GM12878 (cell line): ENCODE measurements around the gene SERPINA9. TPM values are rescaled to one million over a fixed set of nuclear protein-coding genes. Genes with fewer than 3 reads are reported as not detected.
A peak's percentile ranks its signal among the peaks of the same experiment; 100 is the strongest.

Experiments
- ATAC-seq: fragments of 200-7000 bp; cut with Tn5 transposase; 3 replicates; pipeline ENCODE4 v1.9.1; 2020; ENCODE audit warnings: mild to moderate bottlenecking, moderate library complexity
- BruUV-seq: library from RNA; stranded (reverse); fragments of 400-500 nt; replicated peaks from 2 replicates; lab custom pipeline; 2021; lab: Mats Ljungman, UMichigan
- CTCF ChIA-PET: fragments of 300-600 bp; sonication (Branson Sonifier 250); formaldehyde crosslinking; extraction: SDS; loops from one replicate; lab custom pipeline; 2021; ENCODE audit warnings: inconsistent platforms; lab: Yijun Ruan, JAX
- POLR2A ChIA-PET: fragments of 350-600 bp; formaldehyde crosslinking; extraction: SDS; loops from one replicate; lab custom pipeline; 2021; ENCODE audit warnings: inconsistent platforms; lab: Charles Lee
- RAD21 ChIA-PET: fragments of 300-600 bp; sonication (Branson Sonifier 250); formaldehyde crosslinking; loops from one replicate; lab custom pipeline; 2023; ENCODE audit warnings: antibody characterized with exemption; ENCODE audit not compliant: unreplicated experiment; lab: Charles Lee
- SMC1A ChIA-PET: fragments of 300-600 bp; sonication (Branson Sonifier 250); formaldehyde crosslinking; loops from one replicate; lab custom pipeline; 2023; ENCODE audit not compliant: unreplicated experiment, uncharacterized antibody; lab: Charles Lee
- DNase-seq: peaks from one replicate; pipeline ENCODE4 v3.0.0-alpha.2; 2011; ENCODE audit warnings: low read depth, low spot score
- FAIRE-seq: peaks from 3 replicates; lab custom pipeline; 2011; peaks lifted over from hg19 to GRCh38; lab: Jason Lieb, UNC
- H2AFZ ChIP-seq: 2 replicates; pipeline ENCODE4 v1.6.0; 2011; ENCODE audit warnings: low read depth, low read length, control low read depth; ENCODE audit not compliant: control insufficient read depth
- H3K27ac ChIP-seq: 2 replicates; pipeline ENCODE4 v1.5.1; 2011; ENCODE audit warnings: control low read depth; ENCODE audit not compliant: control insufficient read depth, insufficient read depth
- H3K27me3 ChIP-seq, 2 experiments: replicated peaks in 1 of 2; 2 replicates each; pipeline versions ENCODE4 v1.6.0 to v1.6.1; 2011; ENCODE audit warnings: low read length in 1 of 2; ENCODE audit not compliant: control insufficient read depth in 2 of 2, insufficient read depth in 2 of 2
- H3K36me3 ChIP-seq, 2 experiments: 2 replicates each; pipeline ENCODE4 v1.5.1; 2011; ENCODE audit warnings: low read length in 1 of 2; ENCODE audit not compliant: control insufficient read depth in 2 of 2, insufficient read depth in 2 of 2
- H3K4me1 ChIP-seq: 2 replicates; pipeline ENCODE4 v1.6.1; 2011; ENCODE audit warnings: mild to moderate bottlenecking, low read length, moderate library complexity, mixed read lengths; ENCODE audit not compliant: control insufficient read depth, insufficient read depth
- H3K4me2 ChIP-seq: 2 replicates; pipeline ENCODE4 v1.6.0; 2011; ENCODE audit warnings: control low read depth; ENCODE audit not compliant: control insufficient read depth, insufficient read depth
- H3K4me3 ChIP-seq: fragments of 200-600 bp; sonication (generic); 2 replicates; pipeline ENCODE4 v1.5.1; 2016
- H3K79me2 ChIP-seq: 2 replicates; pipeline ENCODE4 v1.6.0; 2011; ENCODE audit warnings: low read length; ENCODE audit not compliant: control insufficient read depth, insufficient read depth
- H3K9ac ChIP-seq: 2 replicates; pipeline ENCODE4 v1.8.0; 2011; ENCODE audit warnings: low read length, control low read depth, mixed read lengths; ENCODE audit not compliant: control insufficient read depth, insufficient read depth
- H3K9me3 ChIP-seq: replicated peaks from 3 replicates; pipeline ENCODE4 v1.5.1; 2011; ENCODE audit warnings: mild to moderate bottlenecking, low read length; ENCODE audit not compliant: control insufficient read depth, insufficient read depth
- H4K20me1 ChIP-seq: 2 replicates; pipeline ENCODE4 v1.6.0; 2011; ENCODE audit not compliant: control insufficient read depth, insufficient read depth
- ELK1 ChIP-seq: IDR thresholded peaks from 2 replicates; pipeline ENCODE4 v1.6.1; 2012; ENCODE audit warnings: low read depth, low read length, improper control_type of control experiment
- FOXM1 ChIP-seq: IDR thresholded peaks from 2 replicates; pipeline ENCODE4 v1.6.1; 2012; ENCODE audit warnings: low read depth, mild to moderate bottlenecking, inconsistent platforms, low read length, moderate library complexity
- HDGF ChIP-seq: fragments of 450-650 bp; IDR thresholded peaks from 2 replicates; pipeline ENCODE4 v1.6.1; 2016; ENCODE audit warnings: antibody characterized with exemption
- JUND ChIP-seq: IDR thresholded peaks from 2 replicates; pipeline ENCODE4 v1.6.1; 2012; ENCODE audit warnings: low read depth, mild to moderate bottlenecking, low read length, improper control_type of control experiment, moderate library complexity
- KAT2A ChIP-seq: conservative IDR thresholded peaks from 2 replicates; pipeline ENCODE4 v1.6.1; 2011; ENCODE audit warnings: low read depth, low read length; ENCODE audit not compliant: control insufficient read depth
- NBN ChIP-seq: fragments of 450-650 bp; IDR thresholded peaks from 2 replicates; pipeline ENCODE4 v1.6.1; 2016
- PAX5 ChIP-seq: IDR thresholded peaks from 2 replicates; pipeline ENCODE4 v1.6.1; 2011; ENCODE audit warnings: low read depth, low read length, borderline replicate concordance
- SIX5 ChIP-seq: IDR thresholded peaks from 2 replicates; pipeline ENCODE4 v1.6.1; 2011; ENCODE audit warnings: mild to moderate bottlenecking, low read depth, low read length, moderate library complexity; ENCODE audit not compliant: severe bottlenecking
- SREBF1 ChIP-seq: IDR thresholded peaks from 2 replicates; pipeline ENCODE4 v1.6.1; 2012; ENCODE audit warnings: mild to moderate bottlenecking, low read length
- WGBS: methylation state at CpG from one replicate; pipeline ENCODE4 v1.1.6; 2016; ENCODE audit warnings: low lambda C conversion rate; ENCODE audit not compliant: insufficient replicate concordance, insufficient coverage; ENCODE audit errors: missing lambda C conversion rate; 5-methylcytosine and 5-hydroxymethylcytosine counted together
- in situ Hi-C: fragments of 300-500 bp; cut with MboI; formaldehyde crosslinking; loops from 9 replicates; pipeline ENCODE4 v1.14.3; 2018; ENCODE audit warnings: mixed read lengths
- intact Hi-C: fragments of 100-400 bp; cut with micrococcal nuclease; formaldehyde crosslinking; loops from one replicate; pipeline ENCODE4 v1.14.2; 2022; ENCODE audit not compliant: unreplicated experiment
- polyA plus RNA-seq, 11 experiments: library from polyadenylated mRNA; depleted of rRNA in 4 of 11; unstranded in 6 of 11; stranded (reverse) in 5 of 11; fragments of >200 nt; fragmentation: Nextera tagmentation in 4 of 11; fragmentation: Illumina TruSeq in 1 of 11; extraction: Ambion mirVana in 4 of 11; extraction: Trizol in 1 of 11; gene quantifications; 1 replicate in 1 of 11; 2 replicates in 10 of 11; pipeline versions ENCODE4 v1.2.1 to v1.2.3, GENCODE V29; 2011 to 2016; ENCODE audit warnings: inconsistent platforms in 2 of 11, missing spikeins in 2 of 11, low read depth in 1 of 11
- total RNA-seq, 4 experiments: library from RNA; depleted of rRNA in 3 of 4; stranded (reverse); fragments of >200 nt in 3 of 4; fragmentation: Illumina TruSeq in 1 of 4; extraction: Trizol in 1 of 4; gene quantifications; 2 replicates each; pipeline versions ENCODE4 v1.2.1 to v1.2.3, GENCODE V29; 2013 to 2021
- TF ChIP-seq, protein P1 (sequence below): IDR thresholded peaks from 2 replicates; pipeline ENCODE4 v1.6.1; 2012; ENCODE audit warnings: improper control_type of control experiment, low read depth, low read length; ENCODE audit not compliant: insufficient replicate concordance

Gene SERPINA9
- total and polyA plus RNA-seq, 10 of the 15 experiments (the other 5 are each of a cell fraction or from before 2014, with no cell fraction given) = 0.05 TPM; not detected in 9

DNA sequence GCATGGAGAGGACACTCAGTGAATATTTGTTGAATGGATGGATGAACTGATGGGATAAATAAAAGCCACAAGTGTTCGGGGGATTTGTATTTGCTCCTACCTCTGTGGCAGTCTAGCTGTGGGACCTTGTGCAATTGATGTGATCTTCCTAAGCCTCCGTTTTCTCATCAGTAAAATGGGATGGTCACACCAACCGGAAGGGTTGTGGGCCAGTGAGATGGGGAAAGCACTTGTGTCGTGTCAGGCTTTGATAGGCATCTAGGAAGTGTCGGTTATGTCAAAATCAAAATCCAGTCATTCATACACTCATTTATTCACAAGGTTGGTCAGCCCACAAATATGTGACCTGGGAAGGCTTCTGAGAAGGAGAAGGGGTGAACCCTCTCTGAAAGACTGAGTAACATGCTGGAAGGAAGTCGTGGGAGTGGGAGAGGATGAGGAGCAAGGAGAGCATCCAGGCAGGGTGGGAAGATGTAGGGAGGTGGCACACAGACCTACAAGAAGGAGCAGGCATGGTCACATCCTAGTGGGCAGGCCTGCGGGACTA, 7.8 kb upstream of the SERPINA9 start:
- no peak overlapping the region for H3K9ac ChIP-seq
- H4K20me1 ChIP-seq = no peaks in the 10 kb centered on the region
- H2AFZ ChIP-seq = no peak overlapping the region; the same call in 1 of the 2 replicates
- FAIRE-seq (no peak), ATAC-seq (no peak), DNase-seq (no peak)
- H3K27me3 ChIP-seq = peaks cover 0 to 2% of the 10 kb centered on the region in 2 experiments; a peak in 1 of 4 replicates
- H3K4me1 ChIP-seq = peaks cover 10% of the 10 kb centered on the region
- no TSS peak for BruUV-seq
- no peaks in the 10 kb centered on the region for H3K36me3 ChIP-seq
- WGBS = 9% methylated on average over 7 of the region's 7 CpGs
- 0 out of 2 replicates have a peak overlapping the region, but pooled peaks have one; percentile 13 for H3K4me2 ChIP-seq
- no peak overlapping the region for H3K4me3 ChIP-seq
- RAD21 ChIA-PET = interaction anchor here (1.8 kb wide), 1 partner anchor 50 kb away, joined by 7 read pairs; no protein-coding TSS in a partner anchor
- SMC1A ChIA-PET = interaction anchor here (1.2 kb wide), 1 partner anchor 61 kb away, joined by 4 read pairs; no protein-coding TSS in a partner anchor
- intact Hi-C loops = loop anchor here (10.0 kb wide), 1 partner anchor 349 kb away; no protein-coding TSS in a partner anchor
- POLR2A ChIA-PET = no interaction called here
- in situ Hi-C loops = no loop called here
- no peaks in the 10 kb centered on the region for H3K79me2 ChIP-seq
- TF ChIP-seq, protein P1, sequence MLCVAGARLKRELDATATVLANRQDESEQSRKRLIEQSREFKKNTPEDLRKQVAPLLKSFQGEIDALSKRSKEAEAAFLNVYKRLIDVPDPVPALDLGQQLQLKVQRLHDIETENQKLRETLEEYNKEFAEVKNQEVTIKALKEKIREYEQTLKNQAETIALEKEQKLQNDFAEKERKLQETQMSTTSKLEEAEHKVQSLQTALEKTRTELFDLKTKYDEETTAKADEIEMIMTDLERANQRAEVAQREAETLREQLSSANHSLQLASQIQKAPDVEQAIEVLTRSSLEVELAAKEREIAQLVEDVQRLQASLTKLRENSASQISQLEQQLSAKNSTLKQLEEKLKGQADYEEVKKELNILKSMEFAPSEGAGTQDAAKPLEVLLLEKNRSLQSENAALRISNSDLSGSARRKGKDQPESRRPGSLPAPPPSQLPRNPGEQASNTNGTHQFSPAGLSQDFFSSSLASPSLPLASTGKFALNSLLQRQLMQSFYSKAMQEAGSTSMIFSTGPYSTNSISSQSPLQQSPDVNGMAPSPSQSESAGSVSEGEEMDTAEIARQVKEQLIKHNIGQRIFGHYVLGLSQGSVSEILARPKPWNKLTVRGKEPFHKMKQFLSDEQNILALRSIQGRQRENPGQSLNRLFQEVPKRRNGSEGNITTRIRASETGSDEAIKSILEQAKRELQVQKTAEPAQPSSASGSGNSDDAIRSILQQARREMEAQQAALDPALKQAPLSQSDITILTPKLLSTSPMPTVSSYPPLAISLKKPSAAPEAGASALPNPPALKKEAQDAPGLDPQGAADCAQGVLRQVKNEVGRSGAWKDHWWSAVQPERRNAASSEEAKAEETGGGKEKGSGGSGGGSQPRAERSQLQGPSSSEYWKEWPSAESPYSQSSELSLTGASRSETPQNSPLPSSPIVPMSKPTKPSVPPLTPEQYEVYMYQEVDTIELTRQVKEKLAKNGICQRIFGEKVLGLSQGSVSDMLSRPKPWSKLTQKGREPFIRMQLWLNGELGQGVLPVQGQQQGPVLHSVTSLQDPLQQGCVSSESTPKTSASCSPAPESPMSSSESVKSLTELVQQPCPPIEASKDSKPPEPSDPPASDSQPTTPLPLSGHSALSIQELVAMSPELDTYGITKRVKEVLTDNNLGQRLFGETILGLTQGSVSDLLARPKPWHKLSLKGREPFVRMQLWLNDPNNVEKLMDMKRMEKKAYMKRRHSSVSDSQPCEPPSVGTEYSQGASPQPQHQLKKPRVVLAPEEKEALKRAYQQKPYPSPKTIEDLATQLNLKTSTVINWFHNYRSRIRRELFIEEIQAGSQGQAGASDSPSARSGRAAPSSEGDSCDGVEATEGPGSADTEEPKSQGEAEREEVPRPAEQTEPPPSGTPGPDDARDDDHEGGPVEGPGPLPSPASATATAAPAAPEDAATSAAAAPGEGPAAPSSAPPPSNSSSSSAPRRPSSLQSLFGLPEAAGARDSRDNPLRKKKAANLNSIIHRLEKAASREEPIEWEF = no peak
- TF ChIP-seq SREBF1 (no peak), SIX5 (no peak), PAX5 (no peak), NBN (no peak), KAT2A (no peak), JUND (no peak), ELK1 (no peak), HDGF (no peak), FOXM1 (no peak)
- no peak overlapping the region for H3K27ac ChIP-seq
- H3K9me3 ChIP-seq = no peaks in the 10 kb centered on the region; the same call in 2 of the 3 replicates
- CTCF ChIA-PET = interaction anchor here (5.6 kb wide), 1 partner anchor 49 kb away, joined by 95 read pairs; no protein-coding TSS in a partner anchor
